Motor neuron (in vitro differentiated cells): ENCODE measurements around the gene POU3F3. TPM values are rescaled to one million over a fixed set of nuclear protein-coding genes. Genes with fewer than 3 reads are reported as not detected.
A peak's percentile ranks its signal among the peaks of the same experiment; 100 is the strongest.

Experiments
- ATAC-seq, 8 experiments: fragments of 200-7000 bp; cut with Tn5 transposase; replicated peaks in 6 of 8; 2 replicates each; pipeline ENCODE4 v1.8.0; 2021; ENCODE audit warnings: mild to moderate bottlenecking in 8 of 8, moderate library complexity in 8 of 8
- H3K27ac ChIP-seq, 2 donors: fragments of 250-450 bp; sonication (Bioruptor Pico); 2 replicates each; pipeline ENCODE4 v1.9.0; 2021; ENCODE audit warnings: antibody characterized with exemption in 2 of 2, mild to moderate bottlenecking in 2 of 2, moderate library complexity in 1 of 2
- H3K4me1 ChIP-seq, 2 donors: fragments of 250-450 bp; sonication (Bioruptor Pico); replicated peaks in 1 of 2; 2 replicates each; pipeline ENCODE4 v1.6.1; 2021; ENCODE audit warnings: antibody characterized with exemption in 2 of 2, mild to moderate bottlenecking in 2 of 2, moderate library complexity in 1 of 2
- H3K4me3 ChIP-seq, 5 donors: fragments of 250-450 bp; sonication (Bioruptor Pico); 2 replicates each; pipeline ENCODE4 v1.9.0; 2021; ENCODE audit warnings: antibody characterized with exemption in 5 of 5, mild to moderate bottlenecking in 5 of 5, moderate library complexity in 4 of 5
- WGBS, 10 experiments: fragments of 450-650 bp; shearing (Covaris generic); methylation state at CpG; one replicate each; pipeline ENCODE4 v1.0.0; 2022; 5-methylcytosine and 5-hydroxymethylcytosine counted together
- in situ Hi-C, 9 experiments: fragments of 400-800 bp; cut with MboI; loops; one replicate each; pipeline ENCODE4 v1.15.0; 2021; ENCODE audit warnings: low sequenced_read_pairs in 9 of 9, low pct_unique_long_range_greater_than_20kb in 2 of 9; ENCODE audit not compliant: unreplicated experiment in 9 of 9
- total RNA-seq, 8 experiments: library from RNA; unstranded; fragments of 300-600 nt; gene quantifications; 2 replicates each; pipeline versions ENCODE4 v1.2.3 to v1.2.4, GENCODE V29; 2022

Gene POU3F3
- total RNA-seq, 8 experiments from 2014 or later, result 0.14 to 55.4 (median 39.8) TPM; not detected in 1

- in situ Hi-C loops, result loop anchor here in 5 of 9 experiments (25.0 kb wide), 3 partner anchors 896 to 1696 kb away; no protein-coding TSS in a partner anchor
- 0 to 84% (median 13%) methylated on average over 5 to 17 of the region's 18 CpGs for WGBS, 10 experiments
- Histone ChIP-seq H3K4me1 (peaks cover 10 to 22% of the 10 kb centered on the region in 2 donors), H3K4me3 (peak overlapping the region; percentile 53 to 86 (median 64)), H3K27ac (peak overlapping the region in 1 of 2 donors; percentile 83)
- ATAC-seq, result no peak
Measured at GRCh38 chr2:104858006-104858978, 4.4 kb downstream of the POU3F3 start.

DNA sequence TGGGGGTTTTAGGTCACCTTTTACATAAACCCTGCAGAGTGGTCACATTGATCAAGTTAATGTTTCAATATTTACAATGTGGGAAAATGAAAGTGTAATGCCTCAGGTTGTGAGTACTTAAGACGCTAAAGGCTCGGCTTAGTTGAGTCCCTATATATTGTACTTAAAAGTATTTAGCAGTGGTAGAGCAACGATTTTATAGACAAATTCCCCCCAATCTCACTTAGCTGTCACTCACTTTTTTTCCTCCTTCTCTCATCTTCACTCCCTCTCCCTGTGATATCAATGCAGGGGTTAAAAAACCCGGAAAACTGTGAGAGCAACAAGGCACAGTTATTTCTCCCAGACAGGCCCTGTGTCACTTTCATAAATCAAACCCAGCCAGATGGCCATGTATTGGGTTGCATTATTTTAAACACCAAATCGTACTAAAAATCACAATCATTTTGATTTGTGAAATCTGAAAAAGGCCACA, 5.4 kb downstream of the POU3F3 start:
- Histone ChIP-seq H3K27ac (peak overlapping the region in 1 of 2 donors; percentile 41), H3K4me3 (peak overlapping the region; percentile 53 to 86 (median 64)), H3K4me1 (peaks cover 20 to 33% of the 10 kb centered on the region in 2 donors)
- no peak for ATAC-seq
- 0 to 75% (median 2%) methylated on average over 1 to 5 of the region's 5 CpGs for WGBS, 10 experiments
- in situ Hi-C loops, result loop anchor here in 5 of 9 experiments (25.0 kb wide), 3 partner anchors 897 to 1697 kb away; no protein-coding TSS in a partner anchor

- H3K4me3 ChIP-seq, result peak overlapping the region; percentile 53 to 86 (median 64)
- H3K27ac ChIP-seq, result peak overlapping the region in 1 of 2 donors; percentile 41
- in situ Hi-C loops, result loop anchor here in 5 of 9 experiments (25.0 kb wide), 3 partner anchors 898 to 1698 kb away; no protein-coding TSS in a partner anchor
- WGBS, 10 experiments, result 15 to 78% (median 55%) methylated on average over 1 of the region's 1 CpG; no CpG with 5 or more reads in 4 of the 10 experiments
- no peak for ATAC-seq
- peaks cover 20 to 34% of the 10 kb centered on the region in 2 donors for H3K4me1 ChIP-seq
Measured at GRCh38 chr2:104859766-104860450, 6.0 kb downstream of the POU3F3 start.

- peak overlapping the region in 1 of 2 donors; percentile 22 for H3K27ac ChIP-seq
- ATAC-seq, result no peak
- WGBS, 10 experiments, result 4 to 100% (median 29%) methylated on average over 1 to 4 of the region's 4 CpGs; no CpG with 5 or more reads in 2 of the 10 experiments
- peaks cover 20 to 34% of the 10 kb centered on the region in 2 donors for H3K4me1 ChIP-seq
- H3K4me3 ChIP-seq, result peak overlapping the region; percentile 53 to 86 (median 64)
- in situ Hi-C loops, result loop anchor here in 5 of 9 experiments (25.0 kb wide), 3 partner anchors 898 to 1698 kb away; no protein-coding TSS in a partner anchor
Measured at GRCh38 chr2:104860451-104860790, 6.5 kb downstream of the POU3F3 start.

- ATAC-seq, result peak in 6 of 8 experiments; percentile 17 to 36 (median 30)
- Histone ChIP-seq H3K27ac (peak overlapping the region; percentile 69 to 77), H3K4me1 (peaks cover 21 to 35% of the 10 kb centered on the region in 2 donors), H3K4me3 (peak overlapping the region; percentile 33 to 86 (median 56))
- in situ Hi-C loops, result loop anchor here in 5 of 9 experiments (25.0 kb wide), 3 partner anchors 899 to 1699 kb away; no protein-coding TSS in a partner anchor
- 0 to 82% (median 10%) methylated on average over 2 to 6 of the region's 11 CpGs; no CpG with 5 or more reads in 1 of the 10 experiments for WGBS, 10 experiments
Measured at GRCh38 chr2:104861351-104862057, 7.6 kb downstream of the POU3F3 start.

- peak in 7 of 8 experiments; percentile 67 to 86 (median 85) for ATAC-seq
- in situ Hi-C loops, result loop anchor here in 5 of 9 experiments (25.0 kb wide), 3 partner anchors 900 to 1700 kb away; no protein-coding TSS in a partner anchor
- peak overlapping the region; percentile 69 to 77 for H3K27ac ChIP-seq
- peaks cover 29 to 43% of the 10 kb centered on the region in 2 donors for H3K4me1 ChIP-seq
- 1 to 59% (median 8%) methylated on average over 2 to 17 of the region's 60 CpGs for WGBS, 10 experiments
- peak overlapping the region; percentile 33 to 86 (median 56) for H3K4me3 ChIP-seq
Measured at GRCh38 chr2:104862058-104862941, 8.4 kb downstream of the POU3F3 start.

GRCh38 chr2:104863146-104863467, 9.2 kb downstream of the POU3F3 start:
- H3K4me3 ChIP-seq, result peak overlapping the region; percentile 33 to 86 (median 56)
- H3K27ac ChIP-seq, result no peak overlapping the region
- 7 to 54% (median 36%) methylated on average over 1 to 7 of the region's 8 CpGs; no CpG with 5 or more reads in 2 of the 10 experiments for WGBS, 10 experiments

DNA sequence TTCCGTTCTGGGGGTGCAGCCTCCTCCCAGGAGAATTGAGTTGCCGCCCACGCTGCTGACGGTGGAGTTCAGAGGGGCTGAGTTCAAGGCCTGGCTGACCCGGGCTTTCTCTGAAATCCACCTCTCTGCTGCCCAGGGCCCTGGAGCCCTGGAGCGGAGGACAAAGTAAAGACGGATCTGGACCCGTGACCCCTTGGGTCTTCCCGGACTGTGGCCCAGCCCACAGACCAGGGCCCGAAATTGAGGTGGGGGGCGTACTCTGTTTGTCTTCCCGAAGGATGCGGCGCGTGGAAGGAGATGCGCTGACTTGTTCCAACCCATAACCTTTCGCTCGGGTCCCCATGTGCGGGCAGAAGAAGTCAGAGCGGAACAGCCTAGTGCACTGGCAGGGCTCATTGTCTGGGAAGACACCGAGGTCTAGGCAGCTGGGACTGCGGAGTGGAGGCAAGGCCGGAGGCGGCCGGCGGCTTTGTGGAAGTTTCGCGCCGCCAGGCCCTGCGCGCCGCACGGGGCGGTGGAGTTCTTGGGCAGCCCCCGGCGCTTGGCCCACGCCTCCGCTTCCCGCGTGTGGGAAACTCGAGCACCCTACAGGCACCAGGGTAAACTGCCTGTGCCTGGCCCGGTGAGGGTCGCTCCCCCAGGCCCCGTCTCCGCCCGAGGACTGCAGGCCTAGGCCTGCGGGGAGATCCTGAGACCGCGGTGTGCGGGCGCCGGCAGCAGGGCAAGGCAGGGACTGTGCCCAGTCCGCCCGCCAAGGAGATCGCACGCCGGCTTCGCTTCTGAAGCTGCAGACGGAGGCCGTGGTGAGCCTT, 9.8 kb downstream of the POU3F3 start:
- peaks cover 36 to 50% of the 10 kb centered on the region in 2 donors for H3K4me1 ChIP-seq
- ATAC-seq, result peak in 5 of 8 experiments; percentile 1 to 20 (median 16)
- 16 to 100% (median 21%) methylated on average over 4 to 14 of the region's 60 CpGs; no CpG with 5 or more reads in 7 of the 10 experiments for WGBS, 10 experiments
- no peak overlapping the region for H3K27ac ChIP-seq
- in situ Hi-C loops, result loop anchor here in 5 of 9 experiments (25.0 kb wide), 3 partner anchors 901 to 1701 kb away; no protein-coding TSS in a partner anchor
- H3K4me3 ChIP-seq, result peak overlapping the region; percentile 33 to 86 (median 56)

More at GRCh38 chr2:104863146-104863467, 9.2 kb downstream of the POU3F3 start:
- H3K4me1 ChIP-seq, result peaks cover 36 to 50% of the 10 kb centered on the region in 2 donors
- ATAC-seq, result no peak
- in situ Hi-C loops, result loop anchor here in 5 of 9 experiments (25.0 kb wide), 3 partner anchors 901 to 1701 kb away; no protein-coding TSS in a partner anchor

GRCh38 chr2:104864280-104865095, 10.6 kb downstream of the POU3F3 start:
- H3K4me3 ChIP-seq, result peak overlapping the region in 4 of 5 donors; percentile 41 to 86 (median 60)
- no peak overlapping the region for H3K27ac ChIP-seq
- in situ Hi-C loops, result loop anchor here in 5 of 9 experiments (25.0 kb wide), 3 partner anchors 902 to 1702 kb away; no protein-coding TSS in a partner anchor
- peaks cover 36 to 50% of the 10 kb centered on the region in 2 donors for H3K4me1 ChIP-seq
- no peak for ATAC-seq
- WGBS, 10 experiments, result 59 to 100% (median 72%) methylated on average over 1 to 12 of the region's 14 CpGs

DNA sequence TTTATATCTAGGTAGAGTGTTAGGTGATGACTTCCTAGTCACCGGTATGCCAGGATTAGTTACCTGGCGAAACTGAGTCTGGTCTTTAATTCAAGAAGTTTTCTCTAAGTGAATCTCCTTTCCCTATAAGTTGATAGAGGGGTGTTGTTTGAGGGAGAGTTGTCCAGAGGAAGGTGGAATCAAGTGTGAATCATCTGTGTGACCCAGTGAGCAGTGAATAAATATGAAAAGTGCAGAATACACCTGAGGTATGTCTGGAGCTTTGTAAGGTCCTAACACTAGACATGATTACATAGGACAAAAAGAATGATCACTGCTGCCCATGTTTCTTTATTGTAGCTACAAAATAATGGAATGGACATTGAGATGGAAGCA, 11.2 kb downstream of the POU3F3 start:
- in situ Hi-C loops, result loop anchor here in 5 of 9 experiments (25.0 kb wide), 3 partner anchors 903 to 1703 kb away; no protein-coding TSS in a partner anchor
- WGBS, 10 experiments, result 56 to 100% (median 74%) methylated on average over 1 to 2 of the region's 2 CpGs; no CpG with 5 or more reads in 5 of the 10 experiments
- Histone ChIP-seq H3K4me3 (no peak overlapping the region), H3K4me1 (peaks cover 36 to 45% of the 10 kb centered on the region in 2 donors), H3K27ac (no peak overlapping the region)
- ATAC-seq, result no peak
